DMS153 treated with DMSO at 0.1 percent for 48 hours (cell line): ENCODE measurements around the gene NSD2.
"Not testable (repeated sequence)": the region's sequence is repeated elsewhere in the genome, so short reads cannot be mapped to it uniquely, and the experiment has no call there.

Source experiments
- DNase-seq: peaks from one replicate; lab custom pipeline; 2025; ENCODE audit not compliant: unreplicated experiment; lab: John Stamatoyannopoulos, UW

NSD2 gene

GRCh38 chr4:1870578-1871443 is at the start of gene NSD2:
NSD2 (plus strand) TSS chr4:1871393; CDS start chr4:1900655, 29,262 bp downstream.
- DNase-seq = peak; percentile 68

GRCh38 chr4:1821679-1822567 is 49.3 kb upstream of the NSD2 start:
- no peak for DNase-seq

DNA sequence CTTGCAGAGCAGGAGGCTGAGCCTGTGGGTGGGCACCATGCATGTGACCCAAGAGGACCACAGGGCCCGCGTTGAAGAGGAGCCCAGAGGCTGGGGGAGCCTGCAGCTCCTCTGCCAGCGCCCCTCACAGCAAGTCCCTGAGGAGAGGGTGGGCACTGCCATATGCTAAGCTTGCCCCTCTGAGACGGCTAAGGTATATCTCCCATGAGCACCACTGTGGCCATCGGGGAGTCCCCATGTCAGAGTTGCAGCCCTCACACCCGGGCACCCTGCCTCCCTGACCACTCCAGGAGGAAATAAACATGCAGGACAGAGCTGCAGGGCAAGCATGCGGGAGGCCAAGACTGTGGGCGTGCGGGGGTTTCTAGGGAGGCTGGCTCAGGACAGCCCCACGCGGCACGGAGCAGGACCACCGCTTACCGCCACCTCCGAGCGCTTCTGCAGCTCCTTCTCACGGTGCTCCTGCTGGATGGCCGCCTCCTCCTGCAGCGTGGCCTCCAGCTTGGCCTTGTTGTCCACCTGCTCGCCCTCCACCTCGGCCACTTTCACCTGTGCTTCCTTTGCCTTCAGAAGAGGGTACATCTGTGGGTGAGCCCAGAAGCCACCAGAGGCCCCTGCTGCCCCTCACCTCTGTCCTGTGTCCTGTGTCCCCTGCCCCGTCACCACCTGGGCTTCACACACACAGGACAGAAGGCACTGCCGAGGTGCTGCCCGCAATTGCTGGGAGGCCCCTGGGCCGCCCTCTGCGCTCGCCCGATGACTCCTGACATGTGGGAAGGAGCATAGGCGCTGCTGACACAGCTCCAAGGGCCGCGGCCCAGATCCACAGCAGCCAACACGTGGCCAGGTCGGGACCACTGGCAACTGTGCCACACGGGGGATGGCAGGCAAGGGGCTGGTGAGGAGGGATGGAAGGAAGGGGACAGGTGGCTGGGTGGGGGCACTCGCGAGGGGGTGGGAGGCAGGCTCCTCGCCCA is 48.3 kb upstream of the NSD2 start:
- DNase-seq = no peak

DNA sequence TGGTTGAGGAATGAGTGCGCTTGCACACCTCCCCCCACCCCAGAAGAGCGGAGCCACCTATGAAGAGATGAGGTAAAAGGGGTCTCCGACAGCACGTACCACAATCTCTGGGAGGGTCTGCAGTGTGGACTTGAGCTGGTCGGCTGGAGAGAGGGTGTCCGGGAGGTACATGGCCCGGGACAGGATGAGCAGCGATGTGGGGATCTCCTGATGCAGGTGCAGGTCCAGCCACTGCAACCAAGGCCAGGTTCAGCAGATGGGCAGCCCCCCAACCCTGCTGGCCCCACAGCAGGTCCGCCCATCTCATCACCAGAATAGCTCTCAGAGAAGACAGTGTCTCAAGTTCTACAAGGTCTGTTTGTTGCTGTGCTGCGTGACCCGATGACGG is 47.7 kb upstream of the NSD2 start:
- no peak for DNase-seq

DNA sequence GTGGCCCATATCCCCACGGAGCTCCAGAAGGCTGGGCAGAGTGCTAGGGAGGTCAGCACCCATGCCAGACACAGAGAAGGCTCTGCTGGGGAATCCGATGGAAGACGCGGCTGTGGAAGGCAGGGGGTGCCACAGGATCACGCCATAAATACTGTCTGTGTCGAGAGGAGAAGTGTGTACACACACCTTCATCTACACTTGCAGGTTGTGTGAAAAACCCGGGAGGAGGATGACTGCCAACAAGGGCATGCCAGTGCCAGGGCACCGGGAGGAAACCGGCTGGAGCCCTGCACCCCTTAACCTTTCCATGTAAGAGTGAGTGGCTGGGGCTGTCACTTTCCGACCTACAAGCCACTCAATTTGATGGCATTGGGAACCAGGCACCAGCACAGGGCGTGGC is 46.4 kb upstream of the NSD2 start:
- no peak for DNase-seq

- no peak for DNase-seq
These were observed 45.9 kb upstream of the NSD2 start for GRCh38 chr4:1825326-1825725.

DNA sequence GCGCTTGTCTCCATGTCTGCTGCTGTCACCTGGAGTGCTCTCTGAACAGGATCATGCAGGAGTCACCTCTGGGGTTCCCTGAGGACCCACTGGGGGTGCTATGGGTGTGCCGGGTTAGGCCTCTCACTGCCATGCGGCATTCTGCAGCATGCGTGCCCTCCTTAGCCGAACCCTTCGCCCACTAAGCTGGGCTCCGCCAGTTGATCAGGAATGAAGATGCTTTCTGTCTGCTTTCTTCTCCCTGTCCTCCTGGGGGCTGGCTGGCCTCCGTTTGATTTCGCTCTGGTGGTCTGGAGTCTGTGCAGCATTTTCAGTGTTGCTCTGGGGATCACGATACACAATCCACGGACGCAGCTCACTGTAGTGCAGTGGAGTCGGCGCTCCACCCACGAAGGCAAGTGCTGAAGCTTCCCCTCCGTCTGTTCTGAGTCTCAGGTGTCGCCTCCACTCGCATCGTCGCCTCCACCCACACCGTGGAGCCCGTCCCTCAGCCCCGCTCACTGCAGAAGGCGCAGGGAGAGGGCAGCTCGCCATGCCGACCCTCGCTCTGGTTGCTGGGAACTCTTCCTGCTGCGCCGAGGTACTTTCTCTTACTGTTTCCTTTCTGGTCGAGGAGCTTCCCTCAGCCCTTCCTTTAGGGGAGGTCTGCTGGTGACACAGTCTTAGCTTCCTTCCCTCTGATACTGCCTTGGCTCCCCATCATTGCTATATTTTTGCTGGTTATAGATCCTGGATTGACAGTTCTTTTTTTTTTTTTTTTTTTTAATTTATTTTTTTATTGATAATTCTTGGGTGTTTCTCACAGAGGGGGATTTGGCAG is 44.5 kb upstream of the NSD2 start:
- DNase-seq = no peak

DNA sequence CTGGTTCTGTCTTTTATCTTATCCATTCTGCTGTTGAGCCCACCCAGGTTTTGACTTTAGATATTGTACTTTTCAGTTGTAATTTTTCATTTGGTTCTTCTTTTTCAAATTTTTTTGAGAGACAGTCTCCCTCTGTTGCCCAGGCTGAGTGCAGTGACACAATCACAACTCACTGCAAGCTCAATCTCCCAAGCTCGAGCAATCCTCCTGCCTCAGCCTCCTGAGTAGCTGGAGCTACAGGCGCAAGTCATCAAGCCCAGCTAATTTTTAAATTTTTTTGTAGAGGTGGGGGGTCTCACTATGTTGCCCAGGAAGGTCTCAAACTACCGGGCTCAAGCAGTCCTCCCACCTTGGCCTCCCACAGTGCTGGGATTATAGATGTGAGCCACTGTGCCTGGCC is 41.0 kb upstream of the NSD2 start:
- no peak for DNase-seq

DNA sequence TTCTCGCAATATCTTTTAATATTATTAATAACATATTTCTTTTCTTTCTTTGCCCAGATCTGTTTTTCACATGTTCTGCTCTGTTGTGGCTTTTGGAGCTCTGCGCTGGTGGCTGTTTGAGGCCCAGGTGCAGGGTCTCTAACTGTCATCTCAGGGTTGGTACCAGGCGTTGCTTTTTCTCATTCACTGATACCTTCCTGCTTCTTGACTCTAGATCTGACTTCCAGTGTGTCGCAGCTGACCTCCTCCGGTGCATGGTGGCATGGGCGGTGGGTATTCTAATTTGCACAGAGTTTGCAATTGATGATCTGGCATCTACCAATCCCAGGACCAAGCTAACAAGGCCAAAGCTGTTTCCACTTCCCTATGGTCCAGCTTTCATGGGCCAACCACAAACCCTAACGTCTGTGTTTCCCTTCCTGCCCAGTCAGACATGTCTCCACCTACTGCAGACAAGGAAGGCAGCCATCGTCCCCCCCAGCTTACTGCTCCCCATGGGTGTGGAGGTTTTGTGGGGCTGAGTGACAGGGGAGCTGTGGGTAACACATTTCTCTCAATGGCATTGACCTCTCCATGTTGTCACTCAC is 40.5 kb upstream of the NSD2 start:
- no peak for DNase-seq

GRCh38 chr4:1831331-1831730 is 39.9 kb upstream of the NSD2 start:
- DNase-seq = no peak

GRCh38 chr4:1832690-1833089 is 38.5 kb upstream of the NSD2 start:
- no peak for DNase-seq

- DNase-seq = no peak
These were observed 37.7 kb upstream of the NSD2 start for GRCh38 chr4:1833307-1834046.

DNA sequence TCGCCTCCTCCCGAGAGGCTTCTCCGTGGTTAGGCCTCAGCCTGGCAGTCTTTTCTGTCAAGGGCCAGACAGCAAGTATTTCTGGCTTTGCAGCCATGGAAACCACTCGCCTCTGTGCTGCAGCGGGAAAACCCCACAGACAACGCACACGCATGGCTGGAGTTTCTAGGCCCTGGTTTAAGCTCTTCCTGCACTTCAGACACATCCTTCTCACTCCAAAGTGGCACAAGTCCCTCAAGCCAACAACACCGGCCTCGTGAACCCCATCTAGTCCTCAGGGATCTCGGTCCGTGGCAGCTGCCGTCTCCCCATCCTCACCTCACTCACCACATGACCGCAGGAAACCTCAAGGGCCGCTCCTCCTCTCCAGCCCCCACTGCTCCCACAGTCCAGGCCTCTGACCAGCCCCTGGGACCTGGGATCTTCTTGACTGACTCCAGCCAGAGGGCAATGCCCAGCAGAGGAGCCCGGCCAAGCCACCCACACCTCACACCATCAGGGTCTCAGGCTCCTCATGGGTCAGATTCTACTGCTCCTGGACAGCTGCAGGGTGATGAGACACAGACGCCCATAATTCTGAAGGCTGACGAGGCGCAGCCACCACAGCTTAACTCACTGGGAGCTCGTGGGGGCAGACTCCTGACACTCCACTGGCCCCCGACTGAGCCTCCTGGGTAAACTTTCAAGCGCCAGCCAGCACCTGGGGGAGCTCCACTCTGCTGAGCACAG is 37.0 kb upstream of the NSD2 start:
- no peak for DNase-seq

DNA sequence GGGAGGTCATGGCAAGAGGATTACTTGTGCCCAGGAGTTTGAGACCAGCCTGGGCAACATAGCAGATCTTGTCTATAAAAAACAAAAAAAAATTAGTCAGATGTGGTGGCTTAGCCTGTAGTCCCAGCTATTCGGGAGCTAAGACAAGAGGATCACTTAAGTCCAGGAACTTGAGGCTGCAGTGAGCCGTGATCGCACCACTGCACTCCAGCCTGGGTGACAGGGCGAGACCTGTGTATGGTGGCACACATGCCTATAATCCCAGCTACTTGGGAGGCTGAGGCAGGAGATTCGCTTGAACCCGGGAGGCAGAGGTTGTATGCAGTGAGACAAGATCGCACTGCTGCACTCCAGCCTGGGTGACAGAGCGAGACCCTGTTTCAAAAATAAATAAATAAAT is 35.4 kb upstream of the NSD2 start:
- DNase-seq = not testable (repeated sequence)

- no peak for DNase-seq
These were observed 34.5 kb upstream of the NSD2 start for GRCh38 chr4:1836650-1837049.

- no peak for DNase-seq
These were observed 34.1 kb upstream of the NSD2 start for GRCh38 chr4:1837069-1837468.

DNA sequence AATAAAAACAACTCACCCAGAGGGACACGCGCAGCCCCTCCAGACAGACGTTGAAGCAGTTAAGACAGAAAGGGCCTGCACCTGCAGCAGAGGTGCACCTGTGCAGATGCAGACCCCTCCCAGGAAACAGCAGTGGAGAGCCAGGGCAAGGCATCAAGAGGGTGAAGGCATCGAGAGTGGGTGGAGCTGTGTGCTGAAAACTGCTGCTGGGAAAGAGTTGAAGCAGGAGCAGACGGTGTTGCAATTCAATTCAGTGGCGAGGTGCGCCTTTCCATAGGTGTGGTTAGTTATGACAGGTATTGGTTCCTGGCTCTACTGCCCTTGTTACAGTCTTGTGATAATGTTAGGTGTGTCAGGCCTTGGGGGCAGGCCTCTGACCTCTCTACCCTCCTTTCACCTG is 31.9 kb upstream of the NSD2 start:
- no peak for DNase-seq

- no peak for DNase-seq
These were observed 29.8 kb upstream of the NSD2 start for GRCh38 chr4:1841201-1841886.
